H9 (cell line): ENCODE results near the gene APBA2. TPM values are rescaled to one million over a fixed set of nuclear protein-coding genes. Genes with fewer than 3 reads are reported as not detected.

Source experiments
- DNase-seq: peaks from one replicate; pipeline ENCODE4 v3.0.0-alpha.2; 2017
- H2AFZ ChIP-seq: one replicate; pipeline ENCODE4 v1.6.1; 2013; ENCODE audit warnings: mild to moderate bottlenecking, low read length, control low read depth, moderate library complexity
- H2AK5ac ChIP-seq: 2 replicates; pipeline ENCODE4 v1.6.1; 2013; ENCODE audit warnings: low read length, control low read depth, mixed read lengths; ENCODE audit not compliant: insufficient read length
- H2BK120ac ChIP-seq: one replicate; pipeline ENCODE4 v1.6.1; 2013; ENCODE audit warnings: low read depth, mild to moderate bottlenecking, low read length, control low read depth, inconsistent platforms; ENCODE audit not compliant: poor library complexity, severe bottlenecking
- H2BK12ac ChIP-seq: 2 replicates; pipeline ENCODE4 v1.6.1; 2013; ENCODE audit warnings: low read length, control low read depth, mixed read lengths, low read depth; ENCODE audit not compliant: insufficient read length
- H2BK15ac ChIP-seq: 2 replicates; pipeline ENCODE4 v1.6.1; 2013; ENCODE audit warnings: low read depth, low read length, control low read depth
- H2BK20ac ChIP-seq: one replicate; pipeline ENCODE4 v1.6.1; 2013; ENCODE audit warnings: low read depth, mild to moderate bottlenecking, low read length, control low read depth, inconsistent platforms; ENCODE audit not compliant: poor library complexity, severe bottlenecking
- H2BK5ac ChIP-seq: 2 replicates; pipeline ENCODE4 v1.6.1; 2013; ENCODE audit warnings: low read length, control low read depth, mixed read lengths; ENCODE audit not compliant: insufficient read length
- H3K14ac ChIP-seq: 2 replicates; pipeline ENCODE4 v1.6.1; 2013; ENCODE audit warnings: low read length, control low read depth; ENCODE audit not compliant: insufficient read depth
- H3K18ac ChIP-seq: 2 replicates; pipeline ENCODE4 v1.6.1; 2013; ENCODE audit warnings: low read depth, mild to moderate bottlenecking, mixed read lengths, low read length, control low read depth; ENCODE audit not compliant: insufficient read length
- H3K23ac ChIP-seq: 2 replicates; pipeline ENCODE4 v1.6.1; 2013; ENCODE audit warnings: low read length, control low read depth, mixed read lengths, low read depth; ENCODE audit not compliant: insufficient read length
- H3K23me2 ChIP-seq: 2 replicates; pipeline ENCODE4 v1.6.1; 2013; ENCODE audit warnings: low read depth, mild to moderate bottlenecking, mixed read lengths, low read length, control low read depth; ENCODE audit not compliant: insufficient read length, poor library complexity, severe bottlenecking
- H3K27ac ChIP-seq: 2 replicates; pipeline ENCODE4 v1.5.1; 2013; ENCODE audit warnings: low read length, control low read depth, mixed read lengths, low read depth; ENCODE audit not compliant: insufficient read length
- H3K27me3 ChIP-seq: 2 replicates; pipeline ENCODE4 v1.6.1; 2013; ENCODE audit warnings: low read length, control low read depth, inconsistent platforms; ENCODE audit not compliant: insufficient read depth
- H3K4ac ChIP-seq: 2 replicates; pipeline ENCODE4 v1.6.1; 2013; ENCODE audit warnings: low read depth, mild to moderate bottlenecking, control low read depth, inconsistent platforms, low read length, moderate library complexity
- H3K4me1 ChIP-seq: 2 replicates; pipeline ENCODE4 v1.6.1; 2013; ENCODE audit warnings: low read length, control low read depth, inconsistent platforms; ENCODE audit not compliant: insufficient read depth
- H3K4me2 ChIP-seq: 2 replicates; pipeline ENCODE4 v1.6.1; 2013; ENCODE audit warnings: low read length, control low read depth, mixed read lengths; ENCODE audit not compliant: insufficient read length, insufficient read depth
- H3K56ac ChIP-seq: 2 replicates; pipeline ENCODE4 v1.6.1; 2013; ENCODE audit warnings: low read depth, mild to moderate bottlenecking, mixed read lengths, low read length, control low read depth; ENCODE audit not compliant: insufficient read length
- H3K79me1 ChIP-seq: 2 replicates; pipeline ENCODE4 v1.6.1; 2013; ENCODE audit warnings: low read depth, mild to moderate bottlenecking, moderate library complexity, low read length, control low read depth, inconsistent platforms; ENCODE audit not compliant: insufficient read depth, poor library complexity, severe bottlenecking
- H3K79me2 ChIP-seq: 2 replicates; pipeline ENCODE4 v1.6.1; 2013; ENCODE audit warnings: low read length, control low read depth, inconsistent platforms; ENCODE audit not compliant: insufficient read depth
- H3K9ac ChIP-seq: 2 replicates; pipeline ENCODE4 v1.6.1; 2013; ENCODE audit warnings: low read length, control low read depth, mixed read lengths; ENCODE audit not compliant: insufficient read length; ENCODE audit errors: extremely low read depth
- H3K9me3 ChIP-seq: one replicate; pipeline ENCODE4 v1.6.1; 2013; ENCODE audit warnings: low read depth, low read length, inconsistent platforms; ENCODE audit not compliant: control insufficient read depth
- H3T11ph ChIP-seq: one replicate; pipeline ENCODE4 v1.6.1; 2013; ENCODE audit warnings: mild to moderate bottlenecking, low read length, control low read depth, inconsistent platforms
- H4K20me1 ChIP-seq: one replicate; pipeline ENCODE4 v1.6.1; 2013; ENCODE audit not compliant: control insufficient read depth, insufficient read length, insufficient read depth
- H4K5ac ChIP-seq: 2 replicates; pipeline ENCODE4 v1.6.1; 2013; ENCODE audit warnings: low read depth, mild to moderate bottlenecking, mixed read lengths, low read length, control low read depth; ENCODE audit not compliant: insufficient read length
- H4K8ac ChIP-seq: replicated peaks from 2 replicates; pipeline ENCODE4 v1.6.1; 2013; ENCODE audit warnings: low read length, control low read depth, mixed read lengths, low read depth; ENCODE audit not compliant: insufficient read length
- H4K91ac ChIP-seq: 2 replicates; pipeline ENCODE4 v1.6.1; 2013; ENCODE audit warnings: low read depth, mild to moderate bottlenecking, moderate library complexity, mixed read lengths, low read length, control low read depth; ENCODE audit not compliant: insufficient read length
- H3K27ac Mint-ChIP-seq, 3 experiments: 2 replicates in 2 of 3; 3 replicates in 1 of 3; pipeline ENCODE4 v1.8.0; 2020 to 2021; ENCODE audit warnings: mixed read lengths in 3 of 3, mild to moderate bottlenecking in 1 of 3, moderate library complexity in 1 of 3
- H3K27me3 Mint-ChIP-seq: 2 replicates; pipeline ENCODE4 v1.8.0; 2021; ENCODE audit warnings: low read depth, mild to moderate bottlenecking, moderate library complexity, mixed read lengths
- H3K36me3 Mint-ChIP-seq, 3 experiments: 2 replicates in 2 of 3; 3 replicates in 1 of 3; pipeline ENCODE4 v1.8.0; 2020 to 2021; ENCODE audit warnings: low read depth in 3 of 3, mixed read lengths in 3 of 3; ENCODE audit not compliant: insufficient read depth in 1 of 3
- H3K4me1 Mint-ChIP-seq, 2 experiments: 2 replicates each; pipeline ENCODE4 v1.8.0; 2020; ENCODE audit warnings: mixed read lengths in 2 of 2
- H3K4me3 Mint-ChIP-seq, 2 experiments: 2 replicates in 1 of 2; 3 replicates in 1 of 2; pipeline ENCODE4 v1.8.0; 2020 to 2021; ENCODE audit warnings: mild to moderate bottlenecking in 2 of 2, mixed read lengths in 2 of 2, moderate library complexity in 1 of 2
- H3K9me3 Mint-ChIP-seq, 2 experiments: 2 replicates in 1 of 2; 3 replicates in 1 of 2; pipeline ENCODE4 v1.8.0; 2020; ENCODE audit warnings: mild to moderate bottlenecking in 2 of 2, mixed read lengths in 2 of 2, moderate library complexity in 1 of 2
- WGBS: extraction: QIAGEN DNeasy Blood & Tissue Kit; methylation state at CpG from one replicate; pipeline ENCODE4 v1.1.7; 2013; ENCODE audit warnings: missing lambda C conversion rate, low lambda C conversion rate, mixed read lengths; ENCODE audit not compliant: insufficient read length; ENCODE audit errors: extremely low coverage; 5-methylcytosine and 5-hydroxymethylcytosine counted together
- total RNA-seq: library from RNA; stranded (reverse); gene quantifications from 2 replicates; pipeline ENCODE4 v1.2.1, GENCODE V29; 2021
- TF ChIP-seq, protein P1 (sequence below): fragments of 200-600 bp; sonication (generic); conservative IDR thresholded peaks from 3 replicates; pipeline ENCODE4 v1.8.0; 2021; ENCODE audit warnings: antibody characterized with exemption, mild to moderate bottlenecking

The APBA2 gene
- total RNA-seq, 1 experiment from 2014 or later, result 14.3 TPM

- no peak overlapping the region for H2BK12ac ChIP-seq
- H4K20me1 ChIP-seq, result no peaks in the 10 kb centered on the region
- H2BK120ac ChIP-seq, result no peak overlapping the region
- no peaks in the 10 kb centered on the region for H3K79me2 ChIP-seq
- no peaks in the 10 kb centered on the region for H3K79me1 ChIP-seq
- H3K18ac ChIP-seq, result no peak overlapping the region
- no peak overlapping the region for H2BK15ac ChIP-seq
- Mint-ChIP-seq H3K36me3 (peaks cover 0 to 8% (median 6%) of the 10 kb centered on the region in 3 experiments; a peak in 3 of 7 replicates), H3K27me3 (no peaks in the 10 kb centered on the region), H3K9me3 (peaks cover 7 to 10% of the 10 kb centered on the region in 2 experiments; a peak in 4 of 5 replicates), H3K4me3 (no peak overlapping the region), H3K4me1 (peaks cover 7 to 9% of the 10 kb centered on the region in 2 experiments), H3K27ac (no peak overlapping the region)
- no CpG with 5 or more reads among the region's 10 CpGs for WGBS
- no peak overlapping the region for H3K14ac ChIP-seq
- H2BK5ac ChIP-seq, result no peak overlapping the region
- no peak overlapping the region for H4K5ac ChIP-seq
- H3K4me1 ChIP-seq, result no peaks in the 10 kb centered on the region
- H2AK5ac ChIP-seq, result no peak overlapping the region
- no peak overlapping the region for H4K8ac ChIP-seq
- H3K27me3 ChIP-seq, result no peaks in the 10 kb centered on the region
- H3K23ac ChIP-seq, result no peak overlapping the region
- H3K4ac ChIP-seq, result no peak overlapping the region
- no peak overlapping the region for H4K91ac ChIP-seq
- H2AFZ ChIP-seq, result no peak overlapping the region
- H3K9ac ChIP-seq, result no peak overlapping the region
- H3K56ac ChIP-seq, result no peak overlapping the region
- no peaks in the 10 kb centered on the region for H3K23me2 ChIP-seq
- H2BK20ac ChIP-seq, result no peak overlapping the region
- no peak overlapping the region for H3K4me2 ChIP-seq
- no peak overlapping the region for H3K27ac ChIP-seq
- H3K9me3 ChIP-seq, result no peaks in the 10 kb centered on the region
- TF ChIP-seq, protein P1, sequence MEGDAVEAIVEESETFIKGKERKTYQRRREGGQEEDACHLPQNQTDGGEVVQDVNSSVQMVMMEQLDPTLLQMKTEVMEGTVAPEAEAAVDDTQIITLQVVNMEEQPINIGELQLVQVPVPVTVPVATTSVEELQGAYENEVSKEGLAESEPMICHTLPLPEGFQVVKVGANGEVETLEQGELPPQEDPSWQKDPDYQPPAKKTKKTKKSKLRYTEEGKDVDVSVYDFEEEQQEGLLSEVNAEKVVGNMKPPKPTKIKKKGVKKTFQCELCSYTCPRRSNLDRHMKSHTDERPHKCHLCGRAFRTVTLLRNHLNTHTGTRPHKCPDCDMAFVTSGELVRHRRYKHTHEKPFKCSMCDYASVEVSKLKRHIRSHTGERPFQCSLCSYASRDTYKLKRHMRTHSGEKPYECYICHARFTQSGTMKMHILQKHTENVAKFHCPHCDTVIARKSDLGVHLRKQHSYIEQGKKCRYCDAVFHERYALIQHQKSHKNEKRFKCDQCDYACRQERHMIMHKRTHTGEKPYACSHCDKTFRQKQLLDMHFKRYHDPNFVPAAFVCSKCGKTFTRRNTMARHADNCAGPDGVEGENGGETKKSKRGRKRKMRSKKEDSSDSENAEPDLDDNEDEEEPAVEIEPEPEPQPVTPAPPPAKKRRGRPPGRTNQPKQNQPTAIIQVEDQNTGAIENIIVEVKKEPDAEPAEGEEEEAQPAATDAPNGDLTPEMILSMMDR, result no peak
- no peak for DNase-seq
- H3T11ph ChIP-seq, result no peak overlapping the region
These were observed 43.4 kb downstream of the APBA2 start for GRCh38 chr15:28929200-28929599.
